Measurements from ENCODE around the gene MAP1LC3A.
A peak's percentile ranks its signal among the peaks of the same experiment; 100 is the strongest.
"Not testable (repeated sequence)": the region's sequence is repeated elsewhere in the genome, so short reads cannot be mapped to it uniquely, and the experiment has no call there.

Gene MAP1LC3A

DNA sequence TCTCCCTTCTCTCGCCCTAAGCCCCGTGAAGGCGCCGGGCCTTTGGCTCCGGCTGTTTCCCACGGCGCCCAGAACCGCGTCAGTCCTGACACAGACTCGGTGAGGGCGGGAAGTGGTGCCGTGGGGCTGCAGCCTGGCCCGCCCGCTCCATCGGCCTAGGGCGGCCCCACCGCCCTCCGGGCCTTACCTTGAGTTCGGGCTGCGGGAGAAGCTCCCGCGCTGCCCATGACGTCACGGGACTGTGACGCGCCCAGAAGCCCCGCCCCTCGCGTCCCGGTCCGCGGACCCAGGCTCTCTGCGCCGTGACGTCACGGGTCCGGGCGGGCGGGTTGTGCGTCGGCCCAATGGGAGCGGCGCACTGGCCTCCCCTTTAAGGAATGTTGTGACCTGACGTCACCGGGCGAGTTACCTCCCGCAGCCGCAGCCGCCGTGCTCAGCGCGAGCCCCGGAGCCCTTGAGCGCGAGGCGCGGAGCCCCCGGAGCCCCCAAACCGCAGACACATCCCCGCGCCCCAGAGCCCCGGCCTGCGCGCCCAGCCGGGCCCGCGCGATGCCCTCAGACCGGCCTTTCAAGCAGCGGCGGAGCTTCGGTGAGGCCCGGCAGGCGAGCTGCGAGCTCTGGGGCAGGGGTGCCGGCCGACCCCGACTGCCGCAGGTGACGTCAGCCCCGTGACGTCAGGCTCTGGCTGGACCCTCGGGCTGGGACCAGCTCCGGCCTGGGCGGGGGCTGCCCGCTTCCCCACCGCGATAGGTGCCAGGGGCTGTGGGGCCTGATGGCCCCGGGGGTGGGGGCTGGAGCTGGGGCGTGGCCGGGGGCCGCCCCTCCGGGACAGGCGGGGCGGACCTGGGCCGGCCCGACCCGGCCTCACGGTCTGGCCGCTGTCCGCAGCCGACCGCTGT is at the start of gene MAP1LC3A:
TSS of gene MAP1LC3A (plus strand) at position 399 of the 899 bp plus-strand sequence. CDS start at position 550, 151 bp downstream.
- intact Hi-C loops (cut with DNase I), result no loop called here
- DNase-seq, result peak; percentile 89 to 99 (median 96)

DNA sequence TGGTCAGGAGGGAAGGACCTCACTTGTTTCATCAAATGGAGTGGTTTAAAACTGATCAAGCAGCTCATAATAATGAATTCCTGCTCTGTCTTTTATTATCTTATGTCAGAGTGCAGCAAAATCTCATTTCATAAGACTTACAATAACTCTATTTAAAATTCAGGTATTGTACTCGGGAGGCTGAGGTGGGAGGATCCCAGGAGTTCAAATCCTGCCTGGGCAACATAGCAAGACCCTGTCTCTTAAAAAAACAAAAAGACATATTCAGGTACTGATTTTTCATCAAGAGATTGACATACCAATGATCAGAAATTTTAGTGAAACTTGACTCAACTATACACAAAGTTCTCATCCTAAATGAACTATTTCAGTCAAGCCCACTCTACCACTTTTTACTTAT is 47.9 kb upstream of the MAP1LC3A start:
- intact Hi-C loops (cut with DNase I), result loop anchor here (10.0 kb wide), 1 partner anchor 196 kb away; no protein-coding TSS in a partner anchor
- DNase-seq, result no peak

GRCh38 chr20:34511891-34512265 is 46.6 kb upstream of the MAP1LC3A start:
- DNase-seq, result no peak
- intact Hi-C loops (cut with DNase I), result loop anchor here (10.0 kb wide), 1 partner anchor 197 kb away; no protein-coding TSS in a partner anchor

DNA sequence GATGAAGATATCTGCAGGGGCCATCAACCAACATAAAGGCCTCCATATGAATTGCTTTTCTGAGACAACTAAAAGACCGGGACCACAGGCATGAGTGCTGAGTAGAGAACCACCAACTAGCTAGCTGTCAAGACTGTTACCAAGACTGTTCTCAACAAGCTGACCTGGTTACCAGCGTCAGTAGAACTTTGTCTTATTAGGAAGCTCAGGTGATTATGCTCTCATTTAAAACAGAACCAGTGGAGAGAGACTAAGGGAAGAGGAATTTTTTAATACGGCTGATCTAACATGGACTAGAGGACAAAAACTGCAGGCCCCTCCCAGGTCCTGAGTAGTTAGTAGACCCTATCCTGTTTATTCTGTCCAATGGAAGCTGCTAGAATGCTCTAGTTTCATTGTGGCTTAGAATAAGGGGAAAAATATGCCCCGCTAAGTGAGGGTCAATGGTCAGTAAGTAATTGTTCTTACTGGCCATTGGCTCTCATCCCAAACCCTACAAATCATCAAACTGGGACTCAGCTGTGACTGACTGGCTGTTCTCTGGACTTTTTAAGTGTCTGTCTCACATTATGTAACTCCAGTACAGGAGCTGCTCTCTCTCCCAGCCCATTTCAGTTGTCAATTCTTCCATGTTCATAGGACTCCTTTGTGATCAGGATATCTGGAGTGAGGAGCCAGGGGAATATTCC is 46.1 kb upstream of the MAP1LC3A start:
- intact Hi-C loops (cut with DNase I), result loop anchor here (10.0 kb wide), 1 partner anchor 198 kb away; no protein-coding TSS in a partner anchor
- no peak for DNase-seq

DNA sequence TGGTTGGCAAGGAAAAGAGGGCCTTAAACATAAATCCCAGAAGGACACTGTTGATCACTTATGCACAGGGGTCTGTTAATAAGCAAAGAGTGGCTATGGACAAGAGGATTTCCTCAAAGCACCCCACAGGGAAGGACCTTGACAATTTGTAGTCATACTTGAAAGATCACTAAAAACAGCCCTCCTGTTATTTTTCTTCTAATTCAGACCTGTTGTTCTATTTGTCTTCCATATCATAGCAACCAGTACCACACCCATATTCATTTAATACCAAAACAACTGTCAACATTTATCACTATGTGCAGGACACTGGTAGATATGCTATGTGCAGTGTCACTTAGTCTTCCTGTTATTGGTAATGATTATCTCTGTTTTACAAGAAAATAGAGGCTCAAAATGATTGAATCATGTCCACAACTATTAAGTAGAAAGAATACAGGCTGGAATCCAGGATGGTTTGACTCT is 45.5 kb upstream of the MAP1LC3A start:
- no peak for DNase-seq
- intact Hi-C loops (cut with DNase I), result loop anchor here (10.0 kb wide), 1 partner anchor 198 kb away; no protein-coding TSS in a partner anchor

DNA sequence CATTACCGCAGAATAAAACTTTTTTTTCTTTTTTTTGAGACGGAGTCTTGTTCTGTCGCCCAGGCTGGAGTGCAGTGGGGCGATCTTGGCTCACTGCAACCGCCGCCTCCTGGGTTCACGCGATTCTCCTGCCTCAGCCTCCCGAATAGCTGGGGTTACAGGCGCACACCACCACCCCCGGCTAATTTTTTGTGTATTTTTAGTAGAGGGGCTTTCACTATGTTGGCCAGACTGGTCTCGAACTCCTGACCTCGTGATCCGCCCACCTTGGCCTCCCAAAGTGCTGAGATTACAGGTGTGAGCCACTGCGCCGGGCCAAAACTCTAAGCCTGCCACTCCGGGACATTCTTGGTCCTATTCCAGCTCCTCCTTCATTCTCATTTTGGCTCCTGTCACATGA is 44.5 kb upstream of the MAP1LC3A start:
- DNase-seq, result not testable (repeated sequence)

DNA sequence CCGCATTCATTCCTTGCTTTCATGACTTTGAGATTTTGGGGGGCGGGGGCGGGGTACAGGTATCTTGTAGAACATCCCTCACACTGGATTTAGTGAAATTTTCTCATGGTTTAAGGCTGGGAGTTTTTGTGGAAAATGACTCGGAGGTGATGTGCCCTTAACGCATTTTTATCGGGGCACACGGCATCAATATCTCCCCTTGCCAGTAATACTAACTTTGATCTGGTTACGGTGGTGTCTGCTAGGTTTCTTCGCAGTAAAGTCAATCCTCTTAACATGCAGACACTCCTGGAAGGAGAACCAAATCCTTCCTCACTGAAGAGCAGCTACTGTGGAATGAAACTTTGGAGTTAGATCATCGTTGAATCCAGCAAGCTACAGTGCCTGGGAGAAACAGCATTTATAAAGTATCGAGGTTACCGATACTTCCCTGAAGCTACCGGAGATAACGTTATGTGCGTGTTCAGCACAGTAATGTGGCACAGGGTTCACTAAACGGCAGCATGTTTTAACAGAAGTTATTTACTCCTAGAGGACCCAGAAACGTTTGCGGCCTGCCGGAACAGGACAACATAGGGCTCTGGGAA is 43.5 kb upstream of the MAP1LC3A start:
- intact Hi-C loops (cut with DNase I), result loop anchor here (10.0 kb wide), 1 partner anchor 200 kb away; no protein-coding TSS in a partner anchor

More for the DNA sequence above, 44.5 kb upstream of the MAP1LC3A start:
- intact Hi-C loops (cut with DNase I), result loop anchor here (10.0 kb wide), 1 partner anchor 199 kb away; no protein-coding TSS in a partner anchor

DNA sequence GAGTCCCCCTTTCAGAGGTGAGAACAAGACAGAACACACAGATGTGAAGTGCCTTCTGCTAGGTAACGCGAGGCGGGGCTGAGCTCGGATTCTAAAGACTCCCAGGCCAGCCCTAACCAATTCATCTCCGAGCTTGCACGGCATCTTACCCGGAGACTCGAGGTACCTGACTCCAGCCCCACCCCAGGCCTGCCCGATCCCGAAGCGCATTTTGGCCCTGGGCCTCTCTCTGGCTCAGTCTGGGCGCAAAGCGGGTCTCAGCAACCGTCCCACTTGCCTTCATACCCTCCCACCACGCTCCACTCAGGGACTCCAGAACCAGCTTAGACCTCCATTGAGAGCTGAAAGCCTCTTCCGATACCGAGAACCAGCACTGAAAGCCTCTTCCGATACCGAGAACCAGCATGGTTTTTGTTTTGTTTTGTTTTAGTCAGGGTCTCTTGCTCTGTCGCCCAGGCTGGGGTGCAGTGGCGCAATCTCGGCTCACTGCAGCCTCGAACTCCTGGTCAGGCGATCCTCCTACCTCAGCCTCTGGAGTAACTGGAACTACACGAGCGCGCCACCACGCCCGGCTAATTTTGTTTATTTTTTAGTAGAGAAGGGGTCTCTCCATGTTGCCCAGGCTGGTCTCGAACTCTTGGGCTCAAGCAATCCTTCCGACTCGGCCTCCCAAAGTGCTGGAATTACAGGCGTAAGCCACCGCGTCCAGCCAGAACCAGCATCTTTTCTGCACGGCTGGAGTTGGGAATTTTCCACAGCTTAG is 42.9 kb upstream of the MAP1LC3A start:
- intact Hi-C loops (cut with DNase I), result loop anchor here (10.0 kb wide), 1 partner anchor 201 kb away; no protein-coding TSS in a partner anchor
- DNase-seq, result peak in 41 of 42 donors; percentile 48 to 92 (median 76)

More for the DNA sequence above, 43.5 kb upstream of the MAP1LC3A start:
- peak in 1 of 42 donors; percentile 23 for DNase-seq

DNA sequence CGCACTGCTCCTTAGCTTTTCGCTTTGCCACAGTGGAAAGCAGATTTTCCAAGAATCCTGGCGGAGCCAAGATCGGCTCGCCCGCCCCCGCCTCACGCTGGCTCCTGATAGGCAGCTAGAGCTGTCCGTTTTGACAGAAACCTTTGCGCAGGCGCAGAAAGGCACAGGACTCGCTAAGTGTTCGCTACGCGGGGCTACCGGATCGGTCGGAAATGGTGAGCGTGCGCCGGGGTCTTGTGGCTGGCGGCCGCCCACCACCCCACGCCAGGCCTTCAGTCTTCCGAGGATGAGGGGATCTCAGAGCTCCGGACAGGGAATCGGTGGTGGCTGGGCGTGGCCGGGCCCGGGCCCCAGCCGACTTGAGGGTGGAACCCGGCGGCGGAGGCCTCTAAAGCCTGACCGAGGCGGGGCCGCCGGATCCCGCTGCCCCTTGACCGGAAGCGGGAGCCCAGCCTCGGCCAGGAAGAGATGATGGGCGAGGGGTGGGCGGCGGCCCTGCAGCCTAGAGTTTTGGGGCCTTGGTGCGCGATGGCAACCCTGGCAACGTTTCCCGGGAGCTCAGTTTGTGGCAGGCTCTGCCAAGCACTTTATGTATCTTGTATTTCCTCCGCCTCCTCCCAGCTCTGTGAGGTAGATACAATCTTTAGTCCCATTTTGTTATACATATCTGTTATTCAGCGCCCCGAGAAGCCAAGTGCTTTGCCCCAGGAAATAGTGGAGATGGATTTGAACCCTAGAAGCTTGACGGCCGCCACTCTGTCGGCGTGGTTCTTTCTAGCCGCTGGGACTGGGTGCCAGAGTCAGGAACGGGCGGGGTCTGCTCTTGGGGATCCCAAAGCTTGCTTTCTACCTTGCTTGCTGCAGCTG is 42.0 kb upstream of the MAP1LC3A start, which contains the start of gene DYNLRB1:
TSS of gene DYNLRB1 (plus strand) at position 176 of the 867 bp plus-strand sequence. CDS start at position 213, 37 bp downstream.
- peak; percentile 94 to 99 (median 97) for DNase-seq
- intact Hi-C loops (cut with DNase I), result loop anchor here (10.0 kb wide), 1 partner anchor 202 kb away; no protein-coding TSS in a partner anchor

DNA sequence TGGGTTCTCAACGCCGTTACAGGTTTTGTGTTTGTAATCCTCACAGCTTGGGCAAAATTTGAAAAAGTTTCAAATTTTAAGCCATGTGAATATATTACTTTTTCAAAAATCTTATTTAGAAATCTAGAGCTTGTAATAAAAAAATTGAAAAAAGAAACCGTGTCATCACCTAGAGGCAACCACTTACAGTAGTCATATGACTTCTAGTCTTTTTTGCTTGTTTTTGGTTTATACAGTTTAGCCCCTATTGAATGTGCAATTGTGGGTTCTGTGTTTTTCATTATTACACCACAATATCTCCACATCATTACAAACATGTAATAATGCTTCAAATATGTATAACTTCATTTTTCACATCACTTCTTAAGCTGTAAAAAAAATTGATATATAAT is 41.4 kb upstream of the MAP1LC3A start:
- no peak for DNase-seq
- intact Hi-C loops (cut with DNase I), result loop anchor here (10.0 kb wide), 1 partner anchor 202 kb away; no protein-coding TSS in a partner anchor

- peak in 1 of 42 donors; percentile 33 for DNase-seq
- intact Hi-C loops (cut with DNase I), result loop anchor here (10.0 kb wide), 1 partner anchor 204 kb away; no protein-coding TSS in a partner anchor
These were observed 39.7 kb upstream of the MAP1LC3A start for GRCh38 chr20:34518863-34519262.

DNA sequence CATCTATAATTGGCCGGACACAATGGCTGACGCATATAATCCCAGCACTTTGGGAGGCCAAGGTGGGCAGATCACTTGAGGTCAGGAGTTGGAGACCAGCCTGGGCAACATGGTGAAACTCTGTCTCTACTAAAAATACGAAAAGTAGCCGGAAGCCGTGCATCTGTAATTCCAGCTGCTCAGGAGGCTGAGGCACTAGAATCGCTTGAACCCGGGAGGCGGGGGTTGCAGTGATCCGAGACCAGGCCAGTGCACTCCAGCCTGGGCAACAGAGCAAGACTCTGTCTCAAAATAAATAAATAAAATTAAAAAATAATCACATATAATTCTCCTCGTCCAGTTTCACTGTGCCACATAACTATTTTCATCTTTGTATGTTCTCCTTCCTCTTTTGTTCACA is 38.7 kb upstream of the MAP1LC3A start:
- DNase-seq, result peak in 1 of 42 donors; percentile 35
- intact Hi-C loops (cut with DNase I), result loop anchor here (10.0 kb wide), 1 partner anchor 205 kb away; no protein-coding TSS in a partner anchor

DNA sequence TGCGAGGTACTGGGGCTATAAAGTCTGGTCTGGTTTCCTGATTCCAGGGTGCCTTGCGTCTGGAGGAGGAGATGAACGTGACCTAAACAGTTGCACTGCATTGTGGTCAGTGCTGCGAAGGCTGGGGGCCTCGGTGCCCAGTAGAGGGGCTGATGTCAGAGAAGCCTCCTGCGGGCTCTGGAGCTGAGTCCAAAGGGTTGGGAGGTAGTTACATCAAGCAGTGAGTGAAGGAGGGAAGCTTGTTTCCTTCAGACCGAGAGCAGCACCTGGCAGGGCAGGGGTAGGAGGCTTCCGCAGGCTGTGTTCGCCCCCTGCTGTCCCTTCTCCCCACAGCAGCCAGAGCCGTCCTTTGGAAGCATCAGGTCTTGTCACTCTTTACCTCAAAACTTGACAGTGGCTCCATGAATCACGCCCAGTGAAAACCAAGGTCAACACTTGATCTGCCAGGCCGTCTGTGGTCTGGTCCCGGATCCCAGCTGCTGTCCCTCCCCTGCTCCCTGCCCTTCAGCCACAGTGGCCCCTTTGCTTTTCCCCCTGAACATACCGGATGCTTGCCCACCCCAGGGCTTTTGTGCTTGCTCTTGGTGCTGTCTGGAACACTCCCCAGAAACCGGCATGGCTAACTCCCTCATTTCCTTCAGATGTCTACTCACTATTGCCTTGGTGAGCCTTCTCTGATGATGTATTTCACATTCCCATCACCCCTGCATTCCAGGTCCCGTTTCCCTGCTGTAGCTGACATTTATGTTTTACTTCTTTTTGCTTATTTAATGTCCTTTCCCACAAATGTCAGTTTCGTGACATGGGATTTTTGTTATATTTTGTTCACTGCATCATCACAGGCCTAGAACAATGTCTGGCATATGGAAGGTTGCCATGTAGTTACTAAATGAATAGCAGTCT is 35.3 kb upstream of the MAP1LC3A start:
- intact Hi-C loops (cut with DNase I), result no loop called here
- DNase-seq, result peak in 38 of 42 donors; percentile 43 to 87 (median 62)

- intact Hi-C loops (cut with DNase I), result no loop called here
- peak in 6 of 42 donors; percentile 17 to 57 (median 40) for DNase-seq
These were observed 34.1 kb upstream of the MAP1LC3A start for GRCh38 chr20:34524426-34524825.

GRCh38 chr20:34525342-34525708 is 33.2 kb upstream of the MAP1LC3A start:
- DNase-seq, result peak in 2 of 42 donors; percentile 24 to 39
- intact Hi-C loops (cut with DNase I), result no loop called here
